Right lung (tissue), 10 donors: ENCODE data around the gene ASB5. TPM values are rescaled to one million over a fixed set of nuclear protein-coding genes. Genes with fewer than 3 reads are reported as not detected.
"Not testable (repeated sequence)": the region's sequence is repeated elsewhere in the genome, so short reads cannot be mapped to it uniquely, and the experiment has no call there.

ENCODE experiments used
- DNase-seq, 2 donors: peaks; one replicate each; pipeline ENCODE4 v3.0.0-alpha.2; 2013
- long read RNA-seq, 8 donors: transcript quantifications; one replicate each; lab custom pipeline, GENCODE V29; 2026
- polyA plus RNA-seq, 5 donors: library from polyadenylated mRNA; unstranded; fragments of 120-200 nt; gene quantifications; one replicate each; pipeline versions ENCODE4 v1.2.1 to v1.2.3, GENCODE V29; 2013; ENCODE audit warnings: inconsistent platforms in 1 of 5, low replicate concordance in 1 of 5; ENCODE audit not compliant: insufficient read length in 5 of 5, insufficient read depth in 1 of 5

Gene ASB5
- polyA plus RNA-seq, result 1 to 10 TPM in 1 of 5 donors, under 1 TPM in 4; 0.10 to 4.0 (median 0.39) TPM
- long read RNA-seq, donor 1, result 0 reads
- long read RNA-seq, donor 2, result 0 reads
- long read RNA-seq, donor 3, result 0 reads
- long read RNA-seq, donor 4, result 0 reads
- long read RNA-seq, donor 5, result 0 reads
- long read RNA-seq, donor 6, result 0 reads
- long read RNA-seq, donor 7, result 0 reads
- long read RNA-seq, donor 8, result 0 reads

DNA sequence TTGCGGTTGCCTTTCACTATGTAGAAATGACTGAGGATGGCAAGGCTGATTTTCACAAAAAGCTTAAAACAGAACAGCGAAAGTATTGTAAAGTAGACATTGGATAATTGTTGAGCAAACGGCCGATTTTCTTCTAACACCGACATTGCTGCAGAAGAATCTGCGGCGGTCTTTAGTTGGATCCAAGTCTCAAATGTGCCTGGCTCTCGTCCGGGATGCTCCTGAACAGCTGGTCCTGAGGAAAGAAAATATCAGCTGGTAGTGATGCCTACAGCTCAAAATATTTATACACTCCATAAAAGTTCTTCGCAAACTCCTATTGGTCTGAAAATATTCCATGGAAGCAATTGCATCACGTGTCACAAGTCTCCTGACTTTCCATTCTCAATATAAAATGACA is at the start of gene ASB5:
ASB5 (minus strand) TSS at position 260 of the 400 bp plus-strand sequence; CDS start at position 146, 114 bp downstream.
- no peak for DNase-seq

GRCh38 chr4:176313596-176314336 is 44.7 kb upstream of the ASB5 start:
- DNase-seq, result no peak

DNA sequence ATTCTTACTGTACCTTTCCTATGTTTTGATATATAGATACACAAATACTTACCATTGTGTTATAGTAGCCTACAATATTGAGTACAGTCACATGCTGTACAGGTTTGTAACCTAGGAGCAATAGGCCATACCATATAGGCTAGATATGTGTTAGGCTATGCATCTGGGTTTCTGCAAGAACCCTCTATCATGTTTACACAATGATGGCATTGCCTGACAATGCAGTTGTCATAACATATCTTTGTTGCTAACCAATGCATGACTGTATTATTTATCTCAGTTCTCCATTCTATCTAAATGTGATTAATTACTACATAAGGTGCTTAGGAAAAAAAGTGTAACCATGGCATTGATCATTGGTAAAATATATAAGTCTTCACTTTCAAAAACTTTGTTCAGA is 40.8 kb upstream of the ASB5 start:
- no peak for DNase-seq

DNA sequence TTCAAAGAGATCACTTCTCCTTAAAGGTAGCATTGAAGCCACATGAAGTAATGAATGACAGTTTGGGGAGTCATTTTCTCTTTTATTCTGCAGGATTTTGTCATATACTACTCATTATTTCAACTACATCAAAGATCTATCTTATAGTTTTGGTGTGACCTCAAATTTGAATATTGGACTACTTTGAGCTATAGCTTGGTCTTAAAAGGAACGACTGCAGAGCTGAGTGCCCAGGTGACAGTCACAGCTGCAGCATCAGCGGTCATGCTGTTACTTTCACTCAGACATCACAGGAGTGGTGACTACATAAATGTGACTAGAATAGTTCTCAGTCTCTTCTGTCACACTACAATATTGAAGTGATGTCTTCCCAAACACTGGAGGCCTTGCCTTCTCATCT is 40.0 kb upstream of the ASB5 start:
- DNase-seq, result no peak

GRCh38 chr4:176308441-176308840 is 39.4 kb upstream of the ASB5 start:
- no peak for DNase-seq

- DNase-seq, result no peak
These were observed 38.6 kb upstream of the ASB5 start for GRCh38 chr4:176307666-176307930.

- DNase-seq, result no peak
These were observed 38.0 kb upstream of the ASB5 start for GRCh38 chr4:176306837-176307665.

GRCh38 chr4:176303938-176304337 is 34.9 kb upstream of the ASB5 start:
- DNase-seq, result no peak

DNA sequence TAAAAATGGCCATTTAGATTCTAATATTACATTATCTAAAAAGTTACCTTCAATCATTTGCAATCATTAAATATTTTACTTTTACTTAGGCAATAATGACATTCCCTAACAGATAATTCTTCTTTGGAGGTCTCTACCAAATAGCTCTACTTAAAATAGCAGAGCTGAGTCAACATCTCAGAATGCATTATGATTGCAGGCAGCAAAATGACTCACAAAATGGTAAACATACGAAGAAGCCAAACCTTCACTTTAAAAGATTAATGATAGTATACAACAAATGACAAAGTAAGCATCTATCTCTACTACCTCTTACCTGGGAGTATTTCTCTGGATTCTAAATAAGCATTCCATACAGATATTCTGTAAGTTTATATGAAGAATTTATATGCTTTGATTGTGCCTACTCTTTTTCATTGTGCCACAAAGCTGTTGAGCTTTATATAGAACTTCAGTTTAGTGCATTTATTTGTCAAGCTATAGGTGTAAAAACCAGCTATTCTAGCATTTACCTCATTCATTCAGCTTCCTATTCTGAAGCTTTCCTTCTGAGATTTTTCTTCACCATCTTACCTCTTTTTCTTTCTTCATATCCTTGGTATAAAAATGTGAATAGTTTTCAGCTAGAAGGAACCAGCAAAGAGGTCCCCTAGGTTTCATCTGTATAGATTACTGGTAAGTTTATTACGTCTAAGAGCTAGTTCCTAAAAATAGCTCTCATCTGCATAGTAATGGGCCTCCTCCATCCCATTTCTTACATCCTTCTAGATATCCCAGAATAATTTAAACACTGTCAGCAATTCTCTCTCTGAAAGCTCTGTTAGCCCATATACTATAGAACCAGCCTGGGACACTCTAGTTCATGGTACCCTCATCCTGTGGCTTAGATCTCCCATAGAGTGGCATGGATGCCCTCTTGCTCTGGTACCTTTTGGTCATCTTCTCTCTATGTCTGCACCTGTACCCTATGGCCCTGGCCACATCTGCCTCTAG is 33.6 kb upstream of the ASB5 start:
- no peak for DNase-seq

DNA sequence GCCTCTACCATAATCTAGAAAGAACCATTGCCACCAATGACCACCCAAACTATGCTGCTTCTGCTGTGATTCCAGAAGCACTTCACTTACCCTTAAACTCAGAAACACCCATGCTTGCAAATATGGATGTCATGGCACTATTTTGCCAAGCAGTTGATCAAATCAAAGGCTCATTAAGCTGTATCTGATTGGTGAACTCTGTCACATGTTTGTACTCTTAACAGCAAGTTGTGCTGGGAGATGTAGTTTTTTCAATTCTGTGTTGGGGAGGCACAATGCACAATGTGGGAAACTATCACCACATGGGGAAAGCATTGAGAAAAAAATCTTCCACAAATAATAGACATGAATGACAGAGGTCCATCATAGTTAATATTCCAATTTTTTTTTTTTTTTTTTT is 31.5 kb upstream of the ASB5 start:
- DNase-seq, result no peak

DNA sequence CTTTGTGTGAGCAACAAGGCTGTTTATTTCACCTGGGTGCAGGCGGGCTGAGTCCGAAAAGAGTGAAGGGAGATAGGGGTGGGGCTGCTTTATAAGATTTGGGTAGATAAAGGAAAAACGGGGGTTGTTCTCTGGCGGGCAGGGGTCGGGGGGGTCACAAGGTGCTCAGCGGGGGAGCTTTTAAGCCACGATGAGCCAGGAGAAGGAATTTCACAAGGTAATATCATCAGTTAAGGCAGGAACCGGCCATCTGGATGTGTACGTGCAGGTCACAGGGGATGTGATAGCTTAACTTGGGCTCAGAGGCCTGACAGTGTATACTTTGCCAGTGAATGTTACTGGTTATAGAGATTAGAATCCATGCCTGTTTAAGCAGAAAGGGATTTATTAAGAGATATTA is 31.0 kb upstream of the ASB5 start:
- no peak for DNase-seq

- no peak for DNase-seq
These were observed 29.6 kb upstream of the ASB5 start for GRCh38 chr4:176298664-176299063.

DNA sequence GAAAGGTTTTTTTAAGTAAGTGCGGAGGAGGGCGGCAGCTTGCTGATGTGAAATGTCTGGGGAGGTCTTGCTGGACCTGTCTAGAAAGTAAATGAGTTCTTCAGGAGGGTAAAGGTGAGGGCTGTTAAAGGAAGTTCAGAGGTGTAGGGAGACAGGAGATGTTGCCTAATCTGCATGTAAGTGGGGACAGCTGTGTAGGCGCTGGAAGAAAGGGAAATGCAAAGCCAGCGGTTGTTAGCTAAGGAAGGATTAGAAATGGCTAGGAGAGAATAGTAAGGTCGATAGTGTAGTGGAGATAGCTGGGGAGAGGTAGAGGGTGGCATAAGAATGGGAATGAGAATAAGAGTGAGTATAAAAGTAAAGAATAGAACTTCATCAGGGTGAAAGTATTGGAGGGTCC is 26.9 kb upstream of the ASB5 start:
- not testable (repeated sequence) for DNase-seq

DNA sequence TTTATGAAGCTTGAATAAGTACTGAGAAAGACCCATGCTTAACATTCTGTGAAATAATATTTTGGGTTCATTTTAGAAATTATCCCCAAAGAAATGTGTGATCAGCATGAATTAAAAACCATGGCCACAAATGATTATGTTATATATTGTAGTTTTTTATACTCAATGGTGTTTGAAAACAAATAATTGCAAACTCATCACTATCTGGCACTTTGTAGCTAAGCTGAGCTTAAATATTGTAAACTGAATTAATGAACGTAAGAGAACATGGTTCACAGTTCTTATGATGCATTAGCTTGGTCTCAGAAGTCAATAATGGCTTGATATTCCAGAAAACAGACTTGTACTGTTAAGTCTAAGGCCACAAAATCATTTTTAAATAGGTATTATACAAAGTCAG is 24.6 kb upstream of the ASB5 start:
- no peak for DNase-seq

GRCh38 chr4:176292920-176293319 is 23.9 kb upstream of the ASB5 start:
- DNase-seq, result no peak

DNA sequence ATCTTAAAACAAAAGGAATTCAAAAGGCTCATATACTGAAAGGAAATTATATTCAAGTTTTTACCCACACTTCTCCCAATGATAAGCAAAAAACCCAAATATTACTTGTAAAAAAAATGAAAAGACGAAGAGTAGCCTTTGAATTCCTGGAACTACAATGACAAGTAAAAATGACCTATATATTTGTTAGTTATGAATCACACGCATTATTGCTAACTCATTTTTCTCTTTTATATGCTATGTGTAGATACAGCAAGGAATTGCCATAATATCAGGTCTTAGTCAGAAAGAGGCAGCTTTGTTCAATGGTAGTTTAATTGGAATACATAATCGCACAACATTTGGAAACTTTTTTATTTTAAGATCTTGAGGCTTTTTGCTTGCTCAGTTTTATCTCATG is 22.7 kb upstream of the ASB5 start:
- no peak for DNase-seq

DNA sequence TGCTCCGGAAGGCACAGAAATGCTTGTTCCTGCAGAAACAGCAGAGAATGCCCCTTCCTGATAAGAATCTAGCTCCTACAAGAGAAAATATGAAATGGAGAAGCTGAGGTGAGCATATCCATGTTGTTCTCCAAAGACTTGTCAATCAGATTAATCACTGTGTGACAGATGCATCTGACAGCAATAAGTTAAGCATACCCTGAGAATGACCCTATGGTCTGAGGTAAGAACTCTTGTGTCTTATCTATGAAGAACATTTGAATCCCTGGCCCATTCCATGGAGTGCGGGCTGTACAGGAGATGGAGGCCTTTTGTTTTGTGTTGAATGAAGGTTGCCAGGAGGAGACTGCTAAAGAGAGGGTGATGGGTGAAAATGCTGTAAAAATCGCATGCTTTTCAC is 21.5 kb upstream of the ASB5 start:
- no peak for DNase-seq

- DNase-seq, result no peak
These were observed 20.5 kb upstream of the ASB5 start for GRCh38 chr4:176289561-176289960.

- DNase-seq, result no peak
These were observed 19.0 kb upstream of the ASB5 start for GRCh38 chr4:176288020-176288419.

GRCh38 chr4:176287546-176287945 is 18.5 kb upstream of the ASB5 start:
- no peak for DNase-seq

DNA sequence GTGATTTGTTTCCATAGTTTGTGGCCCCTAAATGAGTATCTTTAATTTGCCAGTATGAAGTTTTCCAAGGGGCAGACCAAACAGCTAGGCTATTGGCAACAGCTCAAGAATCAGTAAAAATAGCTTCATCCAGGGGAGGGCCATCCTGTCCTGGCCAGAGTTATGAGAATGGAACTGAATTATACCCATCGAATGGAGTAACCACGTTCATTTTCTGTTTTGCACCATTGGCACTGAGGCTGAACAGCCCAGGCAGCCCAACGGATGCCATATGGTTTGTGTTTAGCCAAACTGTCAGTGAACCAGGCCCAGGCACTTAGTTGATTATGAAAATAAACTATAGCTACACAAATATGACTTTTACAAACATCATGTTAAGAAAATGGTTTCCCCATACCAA is 17.7 kb upstream of the ASB5 start:
- no peak for DNase-seq

- not testable (repeated sequence) for DNase-seq
These were observed 10.5 kb upstream of the ASB5 start for GRCh38 chr4:176279560-176279959.
